Testis (tissue), 2 donors: ENCODE measurements around the gene HIPK3.

Source experiments
- CTCF ChIP-seq, 3 experiments: fragments of 450-650 bp in 2 of 3; fragments of 200-600 bp in 1 of 3; sonication (generic) in 1 of 3; IDR thresholded peaks; one replicate each; pipeline ENCODE4 v1.5.1; 2016 to 2019; ENCODE audit warnings: antibody characterized with exemption in 3 of 3, mild to moderate bottlenecking in 2 of 3, moderate library complexity in 1 of 3
- POLR2A ChIP-seq: fragments of 450-650 bp; IDR thresholded peaks from one replicate; pipeline ENCODE4 v1.6.1; 2017; ENCODE audit warnings: antibody characterized with exemption, mild to moderate bottlenecking, moderate library complexity

- TF ChIP-seq CTCF (IDR thresholded peaks at IDR 0.05): no peak
- no peak for TF ChIP-seq POLR2A
Observed at GRCh38 chr11:33315822-33316221, 58.6 kb downstream of the HIPK3 start.
